Fibroblast of upper back skin (primary cell): ENCODE data around the gene NFYB.
"Not testable (repeated sequence)": the region's sequence is repeated elsewhere in the genome, so short reads cannot be mapped to it uniquely, and the experiment has no call there.

Experiments
- DNase-seq: peaks from one replicate; pipeline ENCODE4 v3.0.0-alpha.2; 2013

Gene NFYB

GRCh38 chr12:104137902-104138796, at the start of gene NFYB:
TSS of gene NFYB (minus strand) at chr12:104138210. CDS start at chr12:104135453, 2,757 bp downstream.
- peak; percentile 99 for DNase-seq

- no peak for DNase-seq
These were observed 49.6 kb upstream of the NFYB start for GRCh38 chr12:104187446-104188155.

GRCh38 chr12:104183443-104183842, 45.4 kb upstream of the NFYB start:
- no peak for DNase-seq

- DNase-seq: no peak
These were observed 44.8 kb upstream of the NFYB start for GRCh38 chr12:104182621-104183378.

- peak; percentile 90 for DNase-seq
These were observed 44.1 kb upstream of the NFYB start for GRCh38 chr12:104182144-104182543.

- peak; percentile 72 for DNase-seq
These were observed 43.3 kb upstream of the NFYB start for GRCh38 chr12:104181313-104181712.

GRCh38 chr12:104180374-104180773, 42.4 kb upstream of the NFYB start:
- DNase-seq: no peak

GRCh38 chr12:104177663-104178501, 39.9 kb upstream of the NFYB start:
- DNase-seq: peak; percentile 96

GRCh38 chr12:104177336-104177662, 39.3 kb upstream of the NFYB start:
- no peak for DNase-seq

GRCh38 chr12:104175726-104176247, 37.8 kb upstream of the NFYB start:
- DNase-seq: no peak

GRCh38 chr12:104173804-104174203, 35.8 kb upstream of the NFYB start:
- not testable (repeated sequence) for DNase-seq

GRCh38 chr12:104172570-104172947, 34.5 kb upstream of the NFYB start:
- no peak for DNase-seq

GRCh38 chr12:104171785-104172569, 34.0 kb upstream of the NFYB start:
- DNase-seq: no peak

- DNase-seq: no peak
These were observed 30.6 kb upstream of the NFYB start for GRCh38 chr12:104168596-104168995.

GRCh38 chr12:104167519-104168458, 29.8 kb upstream of the NFYB start:
- DNase-seq: no peak

- peak; percentile 34 for DNase-seq
These were observed 28.5 kb upstream of the NFYB start for GRCh38 chr12:104166465-104166864.

- DNase-seq: no peak
These were observed 27.8 kb upstream of the NFYB start for GRCh38 chr12:104165801-104166200.

GRCh38 chr12:104164634-104165033, 26.6 kb upstream of the NFYB start:
- DNase-seq: no peak

GRCh38 chr12:104163631-104164030, 25.6 kb upstream of the NFYB start:
- DNase-seq: peak; percentile 71

GRCh38 chr12:104163028-104163427, 25.0 kb upstream of the NFYB start:
- not testable (repeated sequence) for DNase-seq
